ENCODE measurements around the gene MSH4. TPM values are rescaled to one million over a fixed set of nuclear protein-coding genes. Genes with fewer than 3 reads are reported as not detected.
"Not testable (repeated sequence)": the region's sequence is repeated elsewhere in the genome, so short reads cannot be mapped to it uniquely, and the experiment has no call there.

The MSH4 gene
- total and polyA plus RNA-seq, 5 experiments from 2014 or later, result 0.86 to 1.0 TPM; not detected in 3

GRCh38 chr1:75801480-75801879 lies 4.8 kb downstream of the MSH4 start:
- POLR2A ChIA-PET, result interaction anchor here (0.7 kb wide), 1 partner anchor 29 kb away, joined by 4 read pairs; no protein-coding TSS in a partner anchor
- H3K4me1 Mint-ChIP-seq, DNase-seq, ATAC-seq, H3K4me3 Mint-ChIP-seq, H3K27me3 Mint-ChIP-seq, H3K9me3 Mint-ChIP-seq: not testable (repeated sequence)
- H3K27ac Mint-ChIP-seq, result peak overlapping the region in 2 of 10 donors; percentile 9 to 15
- peaks cover 1 to 26% (median 15%) of the 10 kb centered on the region in 3 donors for H3K36me3 Mint-ChIP-seq

DNA sequence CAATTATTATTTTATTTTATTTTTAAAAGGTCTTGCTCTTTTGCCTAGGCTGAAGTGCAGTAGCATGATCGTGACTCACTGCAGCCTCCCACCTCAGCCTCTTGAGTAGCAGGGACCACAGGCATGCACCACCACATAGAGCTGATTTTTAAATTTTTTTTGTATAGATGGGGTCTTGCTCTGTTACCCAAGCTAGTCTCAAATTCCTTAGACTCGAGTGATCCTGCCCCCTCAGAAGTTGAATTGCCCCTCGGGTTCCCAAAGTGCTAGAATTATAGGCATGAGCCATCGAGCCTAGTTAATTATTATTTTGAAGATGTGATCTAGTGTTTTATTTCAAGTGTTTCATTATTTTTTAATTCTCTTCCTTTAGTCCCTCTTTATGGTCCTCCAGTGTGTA lies 12.2 kb downstream of the MSH4 start:
- H3K27me3 Mint-ChIP-seq, result no peaks in the 10 kb centered on the region
- DNase-seq (no peak), ATAC-seq (no peak)
- POLR2A ChIA-PET, result no interaction called here
- no peak overlapping the region for H3K27ac Mint-ChIP-seq
- H3K36me3 Mint-ChIP-seq, result peaks cover 0 to 3% (median 0%) of the 10 kb centered on the region in 3 donors
- H3K9me3 Mint-ChIP-seq, result no peaks in the 10 kb centered on the region
- H3K4me1 Mint-ChIP-seq, result no peaks in the 10 kb centered on the region
- no peak overlapping the region for H3K4me3 Mint-ChIP-seq

GRCh38 chr1:75810113-75810512 lies 13.4 kb downstream of the MSH4 start:
- ATAC-seq, H3K4me3 Mint-ChIP-seq, H3K9me3 Mint-ChIP-seq, DNase-seq, POLR2A ChIA-PET, H3K27ac Mint-ChIP-seq, H3K4me1 Mint-ChIP-seq, H3K36me3 Mint-ChIP-seq, H3K27me3 Mint-ChIP-seq: not testable (repeated sequence)

DNA sequence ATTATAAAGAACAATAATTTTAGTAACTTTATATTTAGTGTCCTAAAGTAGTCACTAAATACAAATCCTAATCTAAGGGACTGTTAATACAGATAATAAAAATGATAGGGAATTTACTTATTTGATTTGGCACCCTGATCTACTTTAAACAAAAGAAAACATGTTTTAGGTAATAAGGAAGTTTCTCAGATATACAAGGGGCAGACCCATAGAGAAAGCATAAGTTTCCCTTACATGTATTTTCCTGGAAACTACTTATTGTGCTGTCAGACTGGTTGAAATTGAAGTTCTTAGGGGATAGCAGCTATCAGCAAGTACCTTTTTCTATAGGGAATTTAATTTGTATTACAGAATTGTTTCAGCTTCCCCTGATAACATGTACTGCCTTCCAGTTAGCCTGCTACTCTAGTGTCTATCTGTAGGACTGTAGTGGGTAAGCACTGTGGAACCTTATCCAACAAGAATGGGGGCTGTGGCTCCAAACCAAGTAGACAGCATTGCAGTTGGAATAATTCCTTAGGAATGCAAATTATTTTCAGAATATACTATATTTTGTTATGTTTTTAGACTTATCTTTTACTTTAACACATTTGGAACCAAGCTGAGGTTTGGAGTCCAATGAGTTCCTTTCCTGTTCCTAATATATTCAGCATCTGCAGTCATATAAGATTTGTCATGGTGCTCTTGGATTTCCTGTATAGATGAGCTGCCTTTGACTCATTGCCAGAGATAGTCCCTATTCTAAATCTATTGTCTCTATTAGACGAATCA lies 14.7 kb downstream of the MSH4 start:
- Mint-ChIP-seq H3K27ac (no peak overlapping the region), H3K4me1 (no peaks in the 10 kb centered on the region), H3K9me3 (no peaks in the 10 kb centered on the region), H3K4me3 (no peak overlapping the region), H3K27me3 (no peaks in the 10 kb centered on the region), H3K36me3 (peaks cover 0 to 8% (median 0%) of the 10 kb centered on the region in 3 donors)
- ATAC-seq (no peak), DNase-seq (no peak)
- POLR2A ChIA-PET, result interaction anchor here (0.6 kb wide), 1 partner anchor 25 kb away, joined by 3 read pairs; no protein-coding TSS in a partner anchor

- no peak overlapping the region for H3K27ac Mint-ChIP-seq
- no peaks in the 10 kb centered on the region for H3K27me3 Mint-ChIP-seq
- no peak for DNase-seq
- POLR2A ChIA-PET, result interaction anchor here (0.6 kb wide), 1 partner anchor 25 kb away, joined by 3 read pairs; no protein-coding TSS in a partner anchor
- no peaks in the 10 kb centered on the region for H3K4me1 Mint-ChIP-seq
- ATAC-seq, result no peak
- no peak overlapping the region for H3K4me3 Mint-ChIP-seq
- H3K9me3 Mint-ChIP-seq, result no peaks in the 10 kb centered on the region
- peaks cover 0 to 11% (median 0%) of the 10 kb centered on the region in 3 donors for H3K36me3 Mint-ChIP-seq
These were observed 15.4 kb downstream of the MSH4 start for GRCh38 chr1:75812065-75812464.

DNA sequence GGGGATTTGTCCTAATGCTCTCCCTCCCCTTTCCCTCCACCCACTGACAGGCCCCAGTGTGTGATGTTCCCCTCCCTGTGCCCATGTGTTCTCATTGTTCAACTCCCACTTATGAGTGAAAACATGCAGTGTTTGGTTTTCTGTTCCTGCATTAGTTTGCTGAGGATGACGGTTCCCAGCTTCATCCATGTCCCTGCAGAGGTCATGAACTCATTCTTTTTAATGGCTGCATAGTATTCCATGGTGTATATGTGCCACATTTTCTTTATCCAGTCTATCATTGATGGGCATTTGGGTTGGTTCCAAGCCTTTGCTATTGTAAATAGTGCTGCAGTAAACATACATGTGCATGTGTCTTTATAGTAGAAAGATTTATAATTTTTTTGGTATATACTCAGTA lies 26.9 kb downstream of the MSH4 start:
- H3K4me3 Mint-ChIP-seq, ATAC-seq, DNase-seq, H3K4me1 Mint-ChIP-seq, H3K27ac Mint-ChIP-seq, POLR2A ChIA-PET: not testable (repeated sequence)
- H3K36me3 Mint-ChIP-seq, result peaks cover 20 to 67% (median 25%) of the 10 kb centered on the region in 3 donors
- peaks cover 0 to 37% (median 14%) of the 10 kb centered on the region in 9 donors for H3K9me3 Mint-ChIP-seq
- peaks cover 0 to 27% (median 6%) of the 10 kb centered on the region in 5 donors for H3K27me3 Mint-ChIP-seq

- Mint-ChIP-seq H3K36me3 (peaks cover 0 to 20% (median 13%) of the 10 kb centered on the region in 3 donors), H3K27ac (no peak overlapping the region), H3K27me3 (peaks cover 0 to 17% (median 0%) of the 10 kb centered on the region in 5 donors), H3K4me3 (no peak overlapping the region), H3K4me1 (peaks cover 0 to 4% (median 2%) of the 10 kb centered on the region in 4 donors), H3K9me3 (peaks cover 7 to 39% (median 28%) of the 10 kb centered on the region in 9 donors)
- ATAC-seq (no peak), DNase-seq (no peak)
- POLR2A ChIA-PET, result no interaction called here
These were observed 39.9 kb downstream of the MSH4 start for GRCh38 chr1:75836528-75837100.

DNA sequence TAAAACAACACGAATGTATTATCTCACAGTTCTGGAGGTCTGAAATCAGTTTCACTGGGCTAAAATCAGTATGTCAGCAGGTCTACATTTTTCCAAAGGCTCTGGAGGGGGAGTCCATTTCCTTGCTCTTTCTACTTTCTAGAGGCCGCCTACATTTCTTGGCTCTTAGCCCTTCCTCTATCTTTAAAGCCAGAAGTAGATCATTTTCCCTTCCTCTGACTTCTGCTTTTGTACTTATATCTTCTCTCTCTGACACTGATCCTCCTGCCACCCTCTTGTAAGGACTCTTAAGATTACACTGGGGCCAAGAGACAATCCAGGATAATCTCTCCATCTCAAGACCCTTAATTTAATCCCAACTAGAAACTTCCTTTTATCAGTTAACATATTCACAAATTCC lies 41.4 kb downstream of the MSH4 start:
- Mint-ChIP-seq H3K36me3 (peaks cover 0 to 20% (median 8%) of the 10 kb centered on the region in 3 donors), H3K27me3 (peaks cover 0 to 17% (median 0%) of the 10 kb centered on the region in 5 donors), H3K9me3 (peaks cover 2 to 25% (median 19%) of the 10 kb centered on the region in 9 donors), H3K27ac (no peak overlapping the region), H3K4me3 (no peak overlapping the region), H3K4me1 (peaks cover 0 to 4% (median 2%) of the 10 kb centered on the region in 4 donors)
- no peak for DNase-seq
- POLR2A ChIA-PET, result no interaction called here
- no peak for ATAC-seq

- DNase-seq (no peak), ATAC-seq (no peak)
- Mint-ChIP-seq H3K27me3 (peaks cover 0 to 13% (median 0%) of the 10 kb centered on the region in 5 donors), H3K27ac (no peak overlapping the region), H3K4me1 (peaks cover 0 to 4% (median 2%) of the 10 kb centered on the region in 4 donors), H3K4me3 (no peak overlapping the region), H3K36me3 (peaks cover 0 to 9% (median 3%) of the 10 kb centered on the region in 3 donors), H3K9me3 (peaks cover 0 to 11% (median 5%) of the 10 kb centered on the region in 9 donors)
- POLR2A ChIA-PET, result interaction anchor here (0.6 kb wide), 1 partner anchor 471 kb away, joined by 3 read pairs; no protein-coding TSS in a partner anchor
These were observed 44.7 kb downstream of the MSH4 start for GRCh38 chr1:75841421-75841820.

- Mint-ChIP-seq H3K4me3 (no peak overlapping the region), H3K27ac (no peak overlapping the region), H3K36me3 (no peaks in the 10 kb centered on the region), H3K4me1 (no peaks in the 10 kb centered on the region), H3K27me3 (peaks cover 0 to 4% (median 0%) of the 10 kb centered on the region in 5 donors), H3K9me3 (no peaks in the 10 kb centered on the region)
- POLR2A ChIA-PET, result no interaction called here
- ATAC-seq (no peak), DNase-seq (no peak)
These were observed 48.9 kb downstream of the MSH4 start for GRCh38 chr1:75845576-75845975.

DNA sequence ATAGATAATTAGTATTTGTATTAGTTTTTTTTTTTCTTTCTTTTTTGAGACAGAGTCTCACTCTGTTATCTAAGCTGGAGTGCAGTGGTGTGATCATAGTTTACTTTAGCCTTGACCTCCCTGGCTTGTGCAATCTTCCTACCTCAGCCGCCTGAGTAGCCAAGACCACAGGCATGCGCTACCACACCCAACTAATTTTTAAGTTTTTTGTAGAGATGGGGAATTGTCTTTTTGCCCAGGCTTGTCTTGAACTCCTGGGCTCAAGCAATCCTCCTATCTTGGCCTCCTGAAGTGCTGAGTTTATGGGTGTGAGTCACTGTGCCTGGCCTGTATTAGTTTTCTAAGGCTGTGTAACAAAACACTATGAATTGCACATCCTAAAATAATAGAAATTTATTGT lies 58.3 kb downstream of the MSH4 start:
- POLR2A ChIA-PET, result no interaction called here
- Mint-ChIP-seq H3K27me3 (peaks cover 0 to 2% (median 0%) of the 10 kb centered on the region in 5 donors), H3K4me1 (no peaks in the 10 kb centered on the region), H3K9me3 (no peaks in the 10 kb centered on the region), H3K27ac (no peak overlapping the region), H3K36me3 (peaks cover 0 to 6% (median 0%) of the 10 kb centered on the region in 3 donors), H3K4me3 (no peak overlapping the region)
- ATAC-seq (no peak), DNase-seq (no peak)

GRCh38 chr1:75855734-75856133 lies 59.1 kb downstream of the MSH4 start:
- ATAC-seq (no peak), DNase-seq (no peak)
- Mint-ChIP-seq H3K9me3 (no peaks in the 10 kb centered on the region), H3K27me3 (peaks cover 0 to 5% (median 0%) of the 10 kb centered on the region in 5 donors), H3K27ac (no peak overlapping the region), H3K4me3 (no peak overlapping the region), H3K36me3 (peaks cover 0 to 6% (median 2%) of the 10 kb centered on the region in 3 donors), H3K4me1 (no peaks in the 10 kb centered on the region)
- POLR2A ChIA-PET, result no interaction called here

DNA sequence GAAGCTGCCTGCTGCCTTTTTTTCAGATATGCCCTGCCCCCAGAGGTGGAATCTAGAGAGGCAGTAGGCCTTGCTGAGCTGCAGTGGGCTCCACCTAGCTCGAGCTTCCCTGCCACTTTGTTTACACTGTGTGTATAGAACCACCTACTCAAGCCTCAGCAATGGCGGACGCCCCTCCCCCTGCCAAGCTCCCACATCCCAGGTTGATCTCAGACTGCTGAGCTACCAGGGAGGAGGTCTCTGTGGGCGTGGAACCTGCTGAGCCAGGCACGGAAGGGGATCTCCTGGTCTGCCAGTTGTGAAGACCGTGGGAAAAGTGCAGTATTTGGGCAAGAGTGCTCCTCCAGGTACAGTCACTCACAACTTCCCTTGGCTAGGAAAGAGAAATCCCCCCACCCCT lies 65.1 kb downstream of the MSH4 start:
- peaks cover 0 to 9% (median 2%) of the 10 kb centered on the region in 3 donors for H3K36me3 Mint-ChIP-seq
- DNase-seq, result no peak
- POLR2A ChIA-PET, result no interaction called here
- H3K9me3 Mint-ChIP-seq, result no peaks in the 10 kb centered on the region
- no peak overlapping the region for H3K4me3 Mint-ChIP-seq
- peaks cover 0 to 9% (median 2%) of the 10 kb centered on the region in 5 donors for H3K27me3 Mint-ChIP-seq
- H3K27ac Mint-ChIP-seq, result no peak overlapping the region
- no peak for ATAC-seq
- H3K4me1 Mint-ChIP-seq, result no peaks in the 10 kb centered on the region
